HEK293T (cell line): Measurements from ENCODE around the gene RNF38.

ENCODE experiments used
- L3MBTL2 ChIP-seq: fragments of 450-650 bp; conservative IDR thresholded peaks from 2 replicates; pipeline ENCODE4 v1.6.1; 2016; ENCODE audit warnings: mild to moderate bottlenecking
- LEF1 ChIP-seq: fragments of 450-650 bp; IDR thresholded peaks from 2 replicates; pipeline ENCODE4 v1.6.1; 2017; ENCODE audit warnings: mild to moderate bottlenecking, borderline replicate concordance

- TF ChIP-seq L3MBTL2, result no peak
- no peak for TF ChIP-seq LEF1
These were observed 79.6 kb downstream of the RNF38 start for GRCh38 chr9:36320466-36320865.
